BJ (cell line): ENCODE measurements around the gene PCNX2. TPM values are rescaled to one million over a fixed set of nuclear protein-coding genes. Genes with fewer than 3 reads are reported as not detected.

Source experiments
- CTCF ChIA-PET: fragments of 350-600 bp; formaldehyde crosslinking; extraction: SDS; loops from one replicate; lab custom pipeline; 2021; ENCODE audit warnings: antibody characterized with exemption, inconsistent platforms; lab: Yijun Ruan, JAX
- POLR2A ChIA-PET: fragments of 300-600 bp; sonication (Branson Sonifier 250); formaldehyde crosslinking; extraction: SDS; loops from one replicate; lab custom pipeline; 2021; ENCODE audit warnings: antibody characterized with exemption; lab: Charles Lee
- DNase-seq: peaks from one replicate; pipeline ENCODE4 v3.0.0-alpha.2; 2011; ENCODE audit warnings: low read depth
- H3K27me3 ChIP-seq: 2 replicates; pipeline ENCODE4 v1.6.0; 2011; ENCODE audit warnings: low read length; ENCODE audit not compliant: control insufficient read depth, insufficient read depth
- H3K36me3 ChIP-seq: 2 replicates; pipeline ENCODE4 v1.5.1; 2011; ENCODE audit warnings: low read length; ENCODE audit not compliant: control insufficient read depth, insufficient read depth
- H3K4me3 ChIP-seq: 2 replicates; pipeline ENCODE4 v1.5.1; 2011; ENCODE audit warnings: low read depth, mild to moderate bottlenecking, control low read depth, low read length
- CTCF ChIP-seq: IDR thresholded peaks from 2 replicates; pipeline ENCODE4 v1.5.1; 2011; ENCODE audit warnings: low read depth, mild to moderate bottlenecking, control low read depth, inconsistent platforms, low read length, moderate library complexity; ENCODE audit not compliant: insufficient read depth
- polyA plus RNA-seq: library from polyadenylated mRNA; depleted of rRNA; stranded (reverse); fragments of >200 nt; gene quantifications from 2 replicates; pipeline ENCODE4 v1.2.3, GENCODE V29; 2011

PCNX2 gene
- polyA plus RNA-seq, 1 experiment, result 10.1 TPM

GRCh38 chr1:232983817-232984567, 311.5 kb downstream of the PCNX2 start:
- CTCF ChIA-PET, result no interaction called here
- no peak for TF ChIP-seq CTCF
- peaks cover 2% of the 10 kb centered on the region; the same call in 1 of the 2 replicates for H3K36me3 ChIP-seq
- no peak for DNase-seq
- POLR2A ChIA-PET, result no interaction called here
- no peaks in the 10 kb centered on the region for H3K27me3 ChIP-seq
- no peak overlapping the region for H3K4me3 ChIP-seq

- ChIA-PET POLR2A (no interaction called here), CTCF (interaction anchor here (0.7 kb wide), 1 partner anchor 28 kb away, joined by 3 read pairs; no protein-coding TSS in a partner anchor)
- H3K27me3 ChIP-seq, result no peaks in the 10 kb centered on the region
- H3K36me3 ChIP-seq, result peaks cover 2% of the 10 kb centered on the region; the same call in 1 of the 2 replicates
- TF ChIP-seq CTCF, result no peak
- DNase-seq, result no peak
- H3K4me3 ChIP-seq, result no peak overlapping the region
These were observed 312.1 kb downstream of the PCNX2 start for GRCh38 chr1:232983375-232983774.

- no peak for DNase-seq
- Histone ChIP-seq H3K27me3 (no peaks in the 10 kb centered on the region), H3K36me3 (peaks cover 2% of the 10 kb centered on the region; the same call in 1 of the 2 replicates), H3K4me3 (no peak overlapping the region)
- CTCF ChIA-PET, result interaction anchor here (0.7 kb wide), 1 partner anchor 29 kb away, joined by 3 read pairs; no protein-coding TSS in a partner anchor
- POLR2A ChIA-PET, result no interaction called here
- TF ChIP-seq CTCF, result no peak
These were observed 313.1 kb downstream of the PCNX2 start for GRCh38 chr1:232982238-232982944.

DNA sequence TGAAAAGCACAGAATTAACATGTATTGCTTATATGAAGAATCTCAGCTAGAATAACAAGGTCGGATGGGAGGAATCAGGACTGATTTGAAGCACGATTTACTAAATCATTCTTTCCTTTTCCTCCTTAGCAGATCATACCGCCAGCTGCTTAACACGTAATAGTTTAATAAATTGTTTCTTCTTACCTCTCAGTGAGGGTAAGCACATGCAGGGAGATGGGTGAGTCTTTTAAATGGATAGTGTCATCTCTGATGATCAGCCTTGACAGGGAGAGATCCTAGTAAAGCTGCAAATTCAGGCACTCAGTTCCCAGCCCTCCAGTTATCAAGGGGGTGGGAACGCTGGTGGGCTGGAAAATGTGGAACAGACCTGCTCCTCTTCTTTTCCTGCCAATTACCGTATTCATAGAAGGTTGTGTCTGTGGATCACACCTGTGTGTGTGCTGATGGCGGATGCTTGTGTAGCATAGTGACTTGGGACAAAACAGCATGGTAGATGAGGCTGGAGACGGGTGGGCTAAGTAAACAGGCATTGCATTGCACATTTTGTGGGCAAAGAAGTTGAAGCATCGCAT, 314.5 kb downstream of the PCNX2 start:
- DNase-seq, result no peak
- ChIA-PET POLR2A (no interaction called here), CTCF (no interaction called here)
- Histone ChIP-seq H3K4me3 (no peak overlapping the region), H3K36me3 (peaks cover 5% of the 10 kb centered on the region), H3K27me3 (no peaks in the 10 kb centered on the region)
- no peak for TF ChIP-seq CTCF
